HUES48 (cell line): Measurements from ENCODE around the gene SIX5.

Source experiments
- H3K27ac ChIP-seq: one replicate; pipeline ENCODE4 v1.7.0; 2013; ENCODE audit warnings: low read depth, low read length, inconsistent platforms
- H3K27me3 ChIP-seq: 2 replicates; pipeline ENCODE4 v1.6.1; 2013; ENCODE audit warnings: mild to moderate bottlenecking, low read length; ENCODE audit not compliant: control insufficient read depth, insufficient read depth
- H3K36me3 ChIP-seq: 2 replicates; pipeline ENCODE4 v1.6.1; 2013; ENCODE audit warnings: low read length; ENCODE audit not compliant: control insufficient read depth, insufficient read depth
- H3K4me1 ChIP-seq: 2 replicates; pipeline ENCODE4 v1.6.1; 2013; ENCODE audit warnings: mild to moderate bottlenecking, low read length; ENCODE audit not compliant: control insufficient read depth, insufficient read depth
- H3K4me3 ChIP-seq: 2 replicates; pipeline ENCODE4 v1.5.1; 2013; ENCODE audit warnings: mild to moderate bottlenecking, low read depth, low read length
- H3K9ac ChIP-seq: 2 replicates; pipeline ENCODE4 v1.6.1; 2013; ENCODE audit warnings: mild to moderate bottlenecking, low read depth, low read length, moderate library complexity
- H3K9me3 ChIP-seq: 2 replicates; pipeline ENCODE4 v1.6.1; 2013; ENCODE audit warnings: low read length; ENCODE audit not compliant: control insufficient read depth, insufficient read depth

SIX5 gene

GRCh38 chr19:45772130-45772840, 3.2 kb upstream of the SIX5 start:
- Histone ChIP-seq H3K9me3 (no peaks in the 10 kb centered on the region), H3K9ac (no peak overlapping the region), H3K27me3 (no peaks in the 10 kb centered on the region), H3K27ac (peak overlapping the region; percentile 35), H3K4me1 (peaks cover 9% of the 10 kb centered on the region; the same call in 1 of the 2 replicates), H3K4me3 (no peak overlapping the region), H3K36me3 (peaks cover 8% of the 10 kb centered on the region)

GRCh38 chr19:45771311-45771933, 2.4 kb upstream of the SIX5 start:
- no peaks in the 10 kb centered on the region for H3K36me3 ChIP-seq
- H3K4me3 ChIP-seq = peak overlapping the region; percentile 72
- H3K27ac ChIP-seq = peak overlapping the region; percentile 35
- H3K4me1 ChIP-seq = peaks cover 16% of the 10 kb centered on the region; the same call in 1 of the 2 replicates
- H3K9ac ChIP-seq = 0 out of 2 replicates have a peak overlapping the region, but pooled peaks have one; percentile 26
- H3K27me3 ChIP-seq = no peaks in the 10 kb centered on the region
- H3K9me3 ChIP-seq = no peaks in the 10 kb centered on the region

GRCh38 chr19:45770192-45771101, 1.4 kb upstream of the SIX5 start:
- peaks cover 18% of the 10 kb centered on the region; the same call in 1 of the 2 replicates for H3K4me1 ChIP-seq
- H3K27me3 ChIP-seq = no peaks in the 10 kb centered on the region
- H3K9me3 ChIP-seq = no peaks in the 10 kb centered on the region
- no peaks in the 10 kb centered on the region for H3K36me3 ChIP-seq
- H3K27ac ChIP-seq = peak overlapping the region; percentile 98
- H3K9ac ChIP-seq = peak overlapping the region; percentile 76
- peak overlapping the region; percentile 72 for H3K4me3 ChIP-seq

GRCh38 chr19:45769821-45770191, 754 bp upstream of the SIX5 start:
- H3K9me3 ChIP-seq = no peaks in the 10 kb centered on the region
- H3K9ac ChIP-seq = peak overlapping the region; percentile 62
- H3K27ac ChIP-seq = peak overlapping the region; percentile 98
- peaks cover 24% of the 10 kb centered on the region for H3K4me1 ChIP-seq
- H3K4me3 ChIP-seq = peak overlapping the region; percentile 72
- H3K27me3 ChIP-seq = no peaks in the 10 kb centered on the region
- H3K36me3 ChIP-seq = no peaks in the 10 kb centered on the region

DNA sequence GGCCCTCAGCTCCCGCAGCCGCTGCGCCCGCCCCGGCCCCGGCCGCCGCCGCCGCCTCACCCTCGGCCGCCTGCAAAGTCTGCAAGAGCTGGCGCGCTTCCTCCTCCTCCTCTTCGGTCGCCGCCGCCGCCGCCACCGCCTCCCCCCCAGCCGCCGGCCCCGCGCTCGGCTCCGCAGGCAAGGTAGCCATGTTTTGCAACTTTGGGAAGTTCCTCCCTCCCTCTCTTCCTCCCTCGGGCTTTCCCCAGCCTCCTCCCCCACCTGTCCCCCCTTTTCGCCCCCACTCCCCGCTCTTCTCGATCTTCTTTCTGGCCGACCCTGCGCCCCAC, 433 bp downstream of the SIX5 start:
- H3K9ac ChIP-seq = peak overlapping the region; percentile 96
- H3K4me3 ChIP-seq = peak overlapping the region; percentile 91
- H3K9me3 ChIP-seq = no peaks in the 10 kb centered on the region
- H3K36me3 ChIP-seq = no peaks in the 10 kb centered on the region
- peaks cover 36% of the 10 kb centered on the region for H3K4me1 ChIP-seq
- no peaks in the 10 kb centered on the region for H3K27me3 ChIP-seq
- peak overlapping the region; percentile 99 for H3K27ac ChIP-seq

GRCh38 chr19:45767881-45768654, 984 bp downstream of the SIX5 start:
- Histone ChIP-seq H3K9ac (peak overlapping the region; percentile 75), H3K9me3 (no peaks in the 10 kb centered on the region), H3K4me3 (peak overlapping the region; percentile 91), H3K36me3 (no peaks in the 10 kb centered on the region), H3K4me1 (peaks cover 37% of the 10 kb centered on the region), H3K27ac (peak overlapping the region; percentile 99), H3K27me3 (no peaks in the 10 kb centered on the region)

DNA sequence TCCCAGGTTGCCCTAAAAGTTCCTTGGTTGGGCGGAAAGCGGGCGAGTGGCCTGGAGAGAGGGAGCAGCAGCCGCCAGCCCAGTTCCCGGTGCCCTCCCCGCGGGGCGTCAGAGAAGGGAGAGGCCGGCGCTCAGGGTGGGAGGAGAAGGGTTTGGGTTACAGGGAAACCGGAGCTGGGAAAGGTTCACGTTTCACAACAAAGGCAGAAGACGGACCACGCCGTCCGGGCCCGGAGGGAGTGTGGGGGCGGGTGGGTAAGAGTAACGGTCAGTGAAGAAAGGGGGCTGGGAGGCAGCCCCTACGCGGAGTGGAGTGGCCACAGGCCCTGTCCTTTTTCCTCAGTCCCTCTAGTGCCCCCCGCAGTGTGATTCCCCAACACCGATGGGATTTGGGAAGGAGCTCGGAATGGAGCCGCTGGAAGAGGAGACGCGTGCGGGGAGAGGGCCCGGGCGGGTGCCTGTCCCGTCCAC, 1.6 kb downstream of the SIX5 start:
- peak overlapping the region; percentile 75; the same call in 1 of the 2 replicates for H3K9ac ChIP-seq
- peaks cover 37% of the 10 kb centered on the region for H3K4me1 ChIP-seq
- H3K9me3 ChIP-seq = no peaks in the 10 kb centered on the region
- H3K4me3 ChIP-seq = peak overlapping the region; percentile 91
- H3K27me3 ChIP-seq = no peaks in the 10 kb centered on the region
- H3K27ac ChIP-seq = peak overlapping the region; percentile 99
- no peaks in the 10 kb centered on the region for H3K36me3 ChIP-seq

- peak overlapping the region; percentile 99 for H3K27ac ChIP-seq
- H3K36me3 ChIP-seq = no peaks in the 10 kb centered on the region
- H3K4me3 ChIP-seq = peak overlapping the region; percentile 91
- peaks cover 35% of the 10 kb centered on the region for H3K4me1 ChIP-seq
- H3K9me3 ChIP-seq = no peaks in the 10 kb centered on the region
- no peak overlapping the region for H3K9ac ChIP-seq
- H3K27me3 ChIP-seq = no peaks in the 10 kb centered on the region
Observed at GRCh38 chr19:45766869-45767346, 2.1 kb downstream of the SIX5 start.

GRCh38 chr19:45766296-45766868, 2.7 kb downstream of the SIX5 start:
- Histone ChIP-seq H3K27ac (no peak overlapping the region), H3K36me3 (no peaks in the 10 kb centered on the region), H3K4me1 (peaks cover 31% of the 10 kb centered on the region), H3K9me3 (no peaks in the 10 kb centered on the region), H3K9ac (no peak overlapping the region), H3K4me3 (peak overlapping the region; percentile 91; the same call in 1 of the 2 replicates), H3K27me3 (no peaks in the 10 kb centered on the region)
